ENCODE measurements around the gene LAMTOR2.

- no peak for TF ChIP-seq EZH2 (IDR thresholded peaks at IDR 0.05)
- TF ChIP-seq, protein P1, sequence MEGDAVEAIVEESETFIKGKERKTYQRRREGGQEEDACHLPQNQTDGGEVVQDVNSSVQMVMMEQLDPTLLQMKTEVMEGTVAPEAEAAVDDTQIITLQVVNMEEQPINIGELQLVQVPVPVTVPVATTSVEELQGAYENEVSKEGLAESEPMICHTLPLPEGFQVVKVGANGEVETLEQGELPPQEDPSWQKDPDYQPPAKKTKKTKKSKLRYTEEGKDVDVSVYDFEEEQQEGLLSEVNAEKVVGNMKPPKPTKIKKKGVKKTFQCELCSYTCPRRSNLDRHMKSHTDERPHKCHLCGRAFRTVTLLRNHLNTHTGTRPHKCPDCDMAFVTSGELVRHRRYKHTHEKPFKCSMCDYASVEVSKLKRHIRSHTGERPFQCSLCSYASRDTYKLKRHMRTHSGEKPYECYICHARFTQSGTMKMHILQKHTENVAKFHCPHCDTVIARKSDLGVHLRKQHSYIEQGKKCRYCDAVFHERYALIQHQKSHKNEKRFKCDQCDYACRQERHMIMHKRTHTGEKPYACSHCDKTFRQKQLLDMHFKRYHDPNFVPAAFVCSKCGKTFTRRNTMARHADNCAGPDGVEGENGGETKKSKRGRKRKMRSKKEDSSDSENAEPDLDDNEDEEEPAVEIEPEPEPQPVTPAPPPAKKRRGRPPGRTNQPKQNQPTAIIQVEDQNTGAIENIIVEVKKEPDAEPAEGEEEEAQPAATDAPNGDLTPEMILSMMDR (IDR thresholded peaks at IDR 0.05): peak; percentile 55
These were observed 1.5 kb upstream of the LAMTOR2 start for GRCh38 chr1:156052862-156053767.

Measured in neural progenitor cell (in vitro differentiated cells).